ENCODE results near the gene ARFIP2.

The ARFIP2 gene

GRCh38 chr11:6457581-6458320 lies 23.4 kb downstream of the ARFIP2 start:
- no peak for TF ChIP-seq CTCF (conservative IDR thresholded peaks at IDR 0.05; ENCODE audit: low read depth, low read length)
- DNase-seq (ENCODE audit: low read depth), result no peak
- no peak overlapping the region for H3K4me3 ChIP-seq (ENCODE audit: low read length)

GRCh38 chr11:6456361-6457073 lies 24.6 kb downstream of the ARFIP2 start:
- DNase-seq (ENCODE audit: low read depth), result no peak
- no peak for TF ChIP-seq CTCF (conservative IDR thresholded peaks at IDR 0.05; ENCODE audit: low read depth, low read length)
- no peak overlapping the region for H3K4me3 ChIP-seq (ENCODE audit: low read length)

GRCh38 chr11:6455070-6455469 lies 26.1 kb downstream of the ARFIP2 start:
- TF ChIP-seq CTCF (conservative IDR thresholded peaks at IDR 0.05; ENCODE audit: low read depth, low read length), result no peak
- no peak for DNase-seq (ENCODE audit: low read depth)
- H3K4me3 ChIP-seq (ENCODE audit: low read length), result no peak overlapping the region

GRCh38 chr11:6453152-6453551 lies 28.0 kb downstream of the ARFIP2 start:
- no peak for TF ChIP-seq CTCF (conservative IDR thresholded peaks at IDR 0.05; ENCODE audit: low read depth, low read length)
- no peak for DNase-seq (ENCODE audit: low read depth)
- H3K4me3 ChIP-seq (ENCODE audit: low read length), result no peak overlapping the region

GRCh38 chr11:6452219-6452618 lies 28.9 kb downstream of the ARFIP2 start:
- H3K4me3 ChIP-seq (ENCODE audit: low read length), result no peak overlapping the region
- no peak for TF ChIP-seq CTCF (conservative IDR thresholded peaks at IDR 0.05; ENCODE audit: low read depth, low read length)
- no peak for DNase-seq (ENCODE audit: low read depth)

GRCh38 chr11:6448574-6448973 lies 32.6 kb downstream of the ARFIP2 start:
- no peak for DNase-seq (ENCODE audit: low read depth)
- TF ChIP-seq CTCF (conservative IDR thresholded peaks at IDR 0.05; ENCODE audit: low read depth, low read length), result no peak
- H3K4me3 ChIP-seq (ENCODE audit: low read length), result no peak overlapping the region
